ENCODE data around the gene GNL2. TPM values are rescaled to one million over a fixed set of nuclear protein-coding genes. Genes with fewer than 3 reads are reported as not detected.

GNL2 gene
- total RNA-seq, result 100 to 1,000 TPM; 131 to 144 (median 137) TPM

DNA sequence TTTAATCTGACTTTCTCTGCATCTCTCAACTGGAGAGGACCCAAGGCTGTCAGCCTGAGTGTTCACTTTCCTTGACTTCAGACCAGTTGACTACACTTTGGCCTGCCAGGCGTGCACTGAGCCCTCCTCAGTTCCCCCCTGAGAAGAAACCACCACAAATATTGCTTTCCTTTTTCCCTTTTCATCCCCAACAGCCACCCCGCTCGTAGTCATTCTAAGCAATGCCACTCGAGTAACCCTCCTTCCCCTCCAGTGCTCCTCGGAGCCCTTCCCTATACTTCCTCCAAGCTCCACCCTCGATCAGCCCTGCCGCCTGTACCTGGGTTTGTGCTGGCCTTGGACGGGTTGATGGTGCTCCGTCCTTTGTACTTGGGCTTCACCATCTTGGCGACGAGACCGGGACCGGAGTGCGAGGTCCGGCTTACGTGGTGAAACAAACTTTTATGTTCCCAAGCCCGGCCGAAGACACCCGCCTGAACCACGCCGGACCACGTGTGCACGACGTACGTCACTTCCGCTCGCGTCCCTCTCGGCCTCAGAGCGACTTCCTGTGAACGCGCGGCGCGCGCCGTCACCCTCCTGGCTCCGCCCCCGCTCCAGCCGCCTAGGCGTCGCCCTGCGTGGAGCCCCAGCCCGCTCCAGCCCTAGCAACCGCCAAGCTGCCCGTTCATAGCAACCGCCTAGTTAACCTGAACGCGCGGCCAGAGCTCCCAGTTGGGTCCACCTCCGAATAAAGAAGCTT, at the start of gene GNL2:
Gene GNL2, minus strand, starts transcription at position 498 of the 742 bp plus-strand sequence. Its CDS starts 115 bp downstream, at position 383.
- ATAC-seq, result peak; percentile 99
- peaks cover 26% of the 10 kb centered on the region for H3K4me1 Mint-ChIP-seq (ENCODE audit: low read depth)
- H3K36me3 Mint-ChIP-seq (ENCODE audit: insufficient read depth), result peaks cover 18% of the 10 kb centered on the region
- peak; percentile 95 for DNase-seq
- H3K4me3 Mint-ChIP-seq, result peak within 1 kb of the TSS; percentile 100
- no peaks in the 10 kb centered on the region for H3K9me3 Mint-ChIP-seq
- H3K27me3 Mint-ChIP-seq (ENCODE audit: low read depth), result no peaks in the 10 kb centered on the region

- ATAC-seq (no peak), DNase-seq (no peak)
- no peak overlapping the region for H3K4me3 Mint-ChIP-seq
- H3K27me3 Mint-ChIP-seq (ENCODE audit: low read depth), result peaks cover 17% of the 10 kb centered on the region
- no peaks in the 10 kb centered on the region for H3K36me3 Mint-ChIP-seq (ENCODE audit: insufficient read depth)
- no peaks in the 10 kb centered on the region for H3K9me3 Mint-ChIP-seq
- H3K4me1 Mint-ChIP-seq (ENCODE audit: low read depth), result no peaks in the 10 kb centered on the region
Measured at GRCh38 chr1:37641059-37641458, 45.3 kb upstream of the GNL2 start.

- H3K36me3 Mint-ChIP-seq (ENCODE audit: insufficient read depth), result no peaks in the 10 kb centered on the region
- peaks cover 9% of the 10 kb centered on the region for H3K4me1 Mint-ChIP-seq (ENCODE audit: low read depth)
- H3K9me3 Mint-ChIP-seq, result no peaks in the 10 kb centered on the region
- H3K4me3 Mint-ChIP-seq, result no peak overlapping the region
- H3K27me3 Mint-ChIP-seq (ENCODE audit: low read depth), result peaks cover 54% of the 10 kb centered on the region
- ATAC-seq (no peak), DNase-seq (no peak)
Measured at GRCh38 chr1:37636435-37636834, 40.7 kb upstream of the GNL2 start.

DNA sequence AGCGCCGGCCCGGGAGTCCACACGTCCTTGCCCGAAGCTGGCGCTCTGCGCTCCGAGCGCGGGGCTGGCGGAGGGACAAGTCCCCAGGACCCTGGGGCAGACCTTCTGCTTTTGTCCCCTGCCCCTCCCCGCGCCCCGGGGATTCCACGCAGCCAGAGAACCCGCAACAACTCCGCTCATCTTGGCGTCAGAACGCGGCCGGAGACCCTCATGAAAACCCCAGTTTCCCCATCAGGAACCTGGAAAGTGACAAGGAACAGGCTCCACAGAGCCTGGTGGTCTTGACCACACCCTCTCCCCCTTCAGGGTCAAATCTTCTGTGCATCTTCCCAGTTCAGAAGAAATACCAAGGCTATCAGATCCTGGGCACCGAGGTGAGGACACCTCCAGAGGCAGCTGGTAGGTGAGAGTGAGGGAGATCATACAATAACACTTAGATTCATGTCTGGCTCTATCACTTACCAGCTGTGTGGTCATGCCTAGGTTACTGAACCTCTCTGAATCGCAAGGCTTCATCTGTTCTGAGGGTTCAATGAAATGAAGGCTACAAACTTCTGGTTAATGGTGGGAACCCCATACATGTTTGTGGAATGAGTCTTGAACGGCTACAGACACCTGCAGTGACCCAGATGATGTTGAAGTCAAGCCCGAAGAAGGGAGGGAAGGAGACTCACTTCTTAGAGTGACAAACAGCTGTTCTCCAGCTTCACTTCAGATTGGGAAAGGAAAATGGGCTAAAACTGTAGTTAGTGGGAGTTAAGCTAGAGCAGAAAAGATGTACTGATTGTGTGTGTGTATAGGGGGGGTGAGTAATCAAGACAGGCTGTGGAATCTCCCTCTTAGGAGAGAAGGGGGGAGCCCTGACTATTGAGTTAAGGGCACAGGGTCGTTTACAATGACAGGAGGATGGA, 39.5 kb upstream of the GNL2 start:
- Mint-ChIP-seq H3K36me3 (ENCODE audit: insufficient read depth) (no peaks in the 10 kb centered on the region), H3K4me3 (no peak overlapping the region), H3K9me3 (no peaks in the 10 kb centered on the region), H3K27me3 (ENCODE audit: low read depth) (peaks cover 66% of the 10 kb centered on the region), H3K4me1 (ENCODE audit: low read depth) (peaks cover 9% of the 10 kb centered on the region)
- ATAC-seq (no peak), DNase-seq (no peak)

DNA sequence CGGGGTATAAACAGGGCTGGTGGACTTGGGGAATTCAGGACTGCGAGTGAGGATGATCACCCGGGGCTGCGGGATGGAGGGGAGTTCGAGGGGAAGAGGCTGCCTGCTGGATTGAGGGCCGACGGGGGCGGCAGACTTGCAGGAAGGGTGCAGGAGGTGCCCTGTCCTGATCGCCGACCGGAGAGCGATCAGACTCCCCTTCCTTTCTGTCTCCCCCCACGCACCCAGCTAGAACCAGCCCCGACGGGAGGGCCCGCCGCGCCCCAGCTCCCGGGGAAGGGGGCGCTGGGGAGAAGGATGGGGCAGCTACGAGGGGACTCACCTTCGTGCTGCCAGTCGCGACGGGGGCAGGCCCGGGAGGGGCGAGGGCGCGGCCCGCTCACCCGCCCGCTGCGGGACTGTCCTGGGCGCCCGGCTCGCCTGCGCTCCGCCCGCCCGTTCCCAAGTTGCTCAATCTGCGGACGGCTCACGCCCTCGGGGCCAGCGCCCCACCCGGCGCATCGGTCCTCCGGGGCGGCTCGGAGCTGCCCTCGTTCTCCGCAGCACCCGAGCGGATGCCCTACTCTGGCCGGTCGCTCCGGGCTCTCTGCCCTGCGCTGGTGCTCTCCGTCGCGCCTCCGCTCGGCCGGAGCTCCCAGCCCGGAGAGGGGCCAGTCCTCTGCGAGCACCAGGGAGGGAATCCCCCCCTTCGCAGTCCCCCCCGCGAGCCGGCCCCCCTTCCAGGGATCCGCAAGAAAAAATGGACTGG, 38.7 kb upstream of the GNL2 start, which contains the start of gene RSPO1:
Gene RSPO1, minus strand, starts transcription at position 649 of the 748 bp plus-strand sequence. CDS start 5,231 bp downstream, outside the sequence.
- peaks cover 74% of the 10 kb centered on the region for H3K27me3 Mint-ChIP-seq (ENCODE audit: low read depth)
- peaks cover 9% of the 10 kb centered on the region for H3K4me1 Mint-ChIP-seq (ENCODE audit: low read depth)
- DNase-seq, result no peak
- peak; percentile 44 to 48 for ATAC-seq
- no peaks in the 10 kb centered on the region for H3K9me3 Mint-ChIP-seq
- H3K4me3 Mint-ChIP-seq, result peak within 1 kb of the TSS; percentile 37
- no peaks in the 10 kb centered on the region for H3K36me3 Mint-ChIP-seq (ENCODE audit: insufficient read depth)

GRCh38 chr1:37633938-37634243, 38.2 kb upstream of the GNL2 start:
- peaks cover 79% of the 10 kb centered on the region for H3K27me3 Mint-ChIP-seq (ENCODE audit: low read depth)
- peak overlapping the region; percentile 37 for H3K4me3 Mint-ChIP-seq
- H3K36me3 Mint-ChIP-seq (ENCODE audit: insufficient read depth), result no peaks in the 10 kb centered on the region
- H3K9me3 Mint-ChIP-seq, result no peaks in the 10 kb centered on the region
- no peak for DNase-seq
- H3K4me1 Mint-ChIP-seq (ENCODE audit: low read depth), result peaks cover 9% of the 10 kb centered on the region
- ATAC-seq, result no peak

DNA sequence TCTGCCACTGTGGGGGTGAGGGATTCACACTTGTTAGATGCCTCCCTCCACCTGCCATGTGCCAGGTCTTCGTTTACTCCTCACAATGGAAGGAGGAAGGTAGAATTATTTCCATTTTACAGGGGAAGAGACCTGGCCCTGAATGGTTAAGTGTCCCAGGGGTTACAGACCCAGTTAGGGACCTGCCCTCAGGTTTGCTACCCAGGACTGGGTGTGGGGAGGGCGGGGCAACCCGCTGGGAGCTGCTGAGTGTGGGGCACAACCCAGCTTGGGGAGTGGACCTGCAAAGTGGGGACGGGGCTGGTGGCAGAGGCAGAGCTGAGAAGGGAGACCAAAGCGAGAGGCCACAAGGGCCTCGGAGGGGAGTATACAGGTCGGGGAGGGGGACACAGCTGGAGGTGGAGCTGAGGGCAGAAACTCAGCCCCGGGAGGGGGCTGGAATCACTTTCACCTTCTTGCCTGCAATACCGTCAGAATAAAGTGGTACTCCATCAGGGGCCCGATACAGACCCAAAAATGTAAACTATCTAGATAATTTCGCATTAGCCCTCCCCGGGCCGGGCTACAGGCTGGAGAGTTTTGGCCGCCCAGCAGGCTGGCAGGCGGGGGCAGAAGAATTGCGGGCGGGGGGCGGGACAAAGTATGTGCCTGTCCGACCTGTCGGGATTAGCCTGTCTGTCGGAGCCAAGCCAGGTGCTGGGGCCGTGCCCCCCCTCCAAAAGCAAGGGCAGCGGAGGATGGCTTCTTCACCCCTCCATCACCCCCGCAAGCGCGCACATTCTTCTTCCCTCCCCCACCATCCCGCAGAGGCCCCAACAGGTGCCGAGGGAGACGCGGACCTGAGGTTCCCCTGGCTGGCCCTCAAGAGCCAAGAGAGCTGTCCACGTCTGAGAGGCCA, 37.6 kb upstream of the GNL2 start:
- ATAC-seq, result no peak
- H3K4me3 Mint-ChIP-seq, result peak overlapping the region; percentile 16
- no peaks in the 10 kb centered on the region for H3K9me3 Mint-ChIP-seq
- H3K36me3 Mint-ChIP-seq (ENCODE audit: insufficient read depth), result no peaks in the 10 kb centered on the region
- peaks cover 9% of the 10 kb centered on the region for H3K4me1 Mint-ChIP-seq (ENCODE audit: low read depth)
- DNase-seq, result no peak
- H3K27me3 Mint-ChIP-seq (ENCODE audit: low read depth), result peaks cover 83% of the 10 kb centered on the region

GRCh38 chr1:37631036-37631435, 35.3 kb upstream of the GNL2 start:
- Mint-ChIP-seq H3K36me3 (ENCODE audit: insufficient read depth) (no peaks in the 10 kb centered on the region), H3K9me3 (no peaks in the 10 kb centered on the region), H3K4me3 (no peak overlapping the region), H3K27me3 (ENCODE audit: low read depth) (peaks cover 82% of the 10 kb centered on the region), H3K4me1 (ENCODE audit: low read depth) (peaks cover 9% of the 10 kb centered on the region)
- DNase-seq (no peak), ATAC-seq (no peak)

- Mint-ChIP-seq H3K4me3 (no peak overlapping the region), H3K4me1 (ENCODE audit: low read depth) (peaks cover 9% of the 10 kb centered on the region), H3K9me3 (no peaks in the 10 kb centered on the region), H3K36me3 (ENCODE audit: insufficient read depth) (no peaks in the 10 kb centered on the region), H3K27me3 (ENCODE audit: low read depth) (peaks cover 80% of the 10 kb centered on the region)
- no peak for ATAC-seq
- DNase-seq, result no peak
Measured at GRCh38 chr1:37630426-37631028, 34.8 kb upstream of the GNL2 start.

DNA sequence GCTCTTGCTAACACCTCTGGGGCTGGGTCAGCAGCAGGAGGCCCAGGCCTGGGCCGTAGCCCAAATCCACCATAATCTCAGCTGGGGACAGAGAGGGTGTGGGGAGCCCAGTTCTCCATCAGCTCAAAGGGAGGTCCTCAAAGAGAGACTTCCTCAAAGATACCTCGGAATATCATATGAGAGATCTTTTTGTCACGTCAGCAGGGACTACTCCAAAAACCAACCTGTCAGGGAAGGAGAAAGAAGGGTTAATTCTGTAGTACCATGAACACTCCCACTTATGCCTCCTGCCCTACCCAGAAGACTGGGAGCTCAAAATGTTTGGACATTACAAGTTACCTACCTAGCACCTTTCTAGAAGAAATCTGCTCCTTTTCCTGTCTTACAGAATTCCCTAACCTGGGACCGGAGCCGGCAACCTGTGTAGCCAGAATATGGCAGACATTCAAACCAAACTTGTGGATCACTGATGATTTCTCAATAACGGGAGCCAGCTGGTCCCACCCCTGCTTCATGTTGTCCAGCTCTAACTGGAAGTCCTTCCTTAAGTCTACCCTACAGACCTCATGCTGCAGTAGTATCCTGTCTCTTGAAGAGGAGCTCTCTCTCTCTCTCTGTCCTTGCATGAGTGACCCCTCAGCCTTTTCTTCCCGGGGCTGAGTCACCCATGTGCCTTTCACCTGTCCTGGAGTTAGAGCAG, 34.1 kb upstream of the GNL2 start:
- no peak for ATAC-seq
- H3K9me3 Mint-ChIP-seq, result no peaks in the 10 kb centered on the region
- H3K27me3 Mint-ChIP-seq (ENCODE audit: low read depth), result peaks cover 78% of the 10 kb centered on the region
- H3K4me3 Mint-ChIP-seq, result no peak overlapping the region
- H3K4me1 Mint-ChIP-seq (ENCODE audit: low read depth), result peaks cover 6% of the 10 kb centered on the region
- no peaks in the 10 kb centered on the region for H3K36me3 Mint-ChIP-seq (ENCODE audit: insufficient read depth)
- no peak for DNase-seq

- H3K4me1 Mint-ChIP-seq (ENCODE audit: low read depth), result peaks cover 6% of the 10 kb centered on the region
Measured at GRCh38 chr1:37629008-37629407, 33.3 kb upstream of the GNL2 start.

DNA sequence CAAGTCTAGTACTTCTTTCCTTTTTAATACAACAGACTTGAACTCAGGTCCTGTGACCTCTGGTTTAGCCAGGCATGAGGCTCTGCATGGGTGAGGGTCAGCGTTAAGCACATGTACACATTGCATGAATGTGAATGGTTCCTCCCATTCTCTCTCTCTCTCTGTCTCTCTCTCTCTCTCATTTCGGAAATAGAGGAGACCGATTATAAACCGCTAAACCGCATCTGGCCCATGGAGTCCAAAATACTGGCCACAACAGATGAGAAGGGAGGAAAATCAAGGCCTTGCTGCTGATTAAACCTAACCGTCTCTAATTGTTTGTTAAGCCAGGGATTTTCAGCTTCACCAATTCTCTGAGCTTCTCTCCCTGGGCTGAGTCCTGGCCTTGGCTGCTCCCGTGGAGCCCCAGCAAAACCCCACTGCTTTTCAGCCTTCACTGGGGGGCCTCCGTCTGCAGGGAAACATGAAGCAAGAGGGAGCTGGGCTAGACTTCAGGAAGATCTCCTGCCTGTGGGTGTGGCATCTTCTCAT, 32.4 kb upstream of the GNL2 start:
- H3K36me3 Mint-ChIP-seq (ENCODE audit: insufficient read depth), result no peaks in the 10 kb centered on the region
- no peak for ATAC-seq
- peaks cover 71% of the 10 kb centered on the region for H3K27me3 Mint-ChIP-seq (ENCODE audit: low read depth)
- H3K9me3 Mint-ChIP-seq, result no peaks in the 10 kb centered on the region
- peaks cover 2% of the 10 kb centered on the region for H3K4me1 Mint-ChIP-seq (ENCODE audit: low read depth)
- DNase-seq, result no peak
- no peak overlapping the region for H3K4me3 Mint-ChIP-seq

More at GRCh38 chr1:37629008-37629407, 33.3 kb upstream of the GNL2 start:
- no peak overlapping the region for H3K4me3 Mint-ChIP-seq
- no peak for DNase-seq
- ATAC-seq, result no peak
- H3K36me3 Mint-ChIP-seq (ENCODE audit: insufficient read depth), result no peaks in the 10 kb centered on the region
- H3K27me3 Mint-ChIP-seq (ENCODE audit: low read depth), result peaks cover 80% of the 10 kb centered on the region
- no peaks in the 10 kb centered on the region for H3K9me3 Mint-ChIP-seq

Measured in activated T-cell treated with anti-CD3 and anti-CD28 coated beads, Interleukin-2, amount 50 U/mL, for 4 hours (primary cell).